SK-N-MC (cell line): ENCODE data around the gene CREBRF.

ENCODE experiments used
- EZH2 ChIP-seq: fragments of 200-600 bp; sonication (generic); IDR thresholded peaks from one replicate; pipeline ENCODE4 v1.6.1; 2017; ENCODE audit warnings: antibody characterized with exemption
- POLR2AphosphoS5 ChIP-seq: IDR thresholded peaks from 2 replicates; pipeline ENCODE4 v1.6.1; 2012; ENCODE audit warnings: mild to moderate bottlenecking, low read depth, low read length, borderline replicate concordance

DNA sequence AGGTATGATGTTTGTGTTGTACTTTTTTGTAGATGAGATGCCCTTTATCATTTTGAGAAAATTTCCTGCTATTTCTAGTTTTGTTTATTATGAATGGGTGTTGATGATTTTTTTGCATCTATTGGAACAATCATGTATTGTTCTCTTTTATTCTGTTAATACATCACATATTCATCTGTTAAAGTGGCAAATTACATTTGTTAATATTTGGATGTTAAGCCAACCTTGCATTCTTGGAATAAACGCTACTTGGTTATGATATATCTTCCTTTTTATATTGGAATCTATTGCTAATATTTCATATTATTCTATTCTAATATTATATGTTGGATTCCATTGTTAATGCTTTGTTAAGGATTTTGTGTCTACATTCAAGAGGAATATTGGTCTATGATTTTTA is 63.6 kb downstream of the CREBRF start:
- TF ChIP-seq POLR2AphosphoS5 = no peak
- no peak for TF ChIP-seq EZH2
